ENCODE data around the gene ABHD15. TPM values are rescaled to one million over a fixed set of nuclear protein-coding genes. Genes with fewer than 3 reads are reported as not detected.

The ABHD15 gene
- total and polyA plus RNA-seq, 11 donors: 4.0 to 13.1 (median 8.2) TPM

DNA sequence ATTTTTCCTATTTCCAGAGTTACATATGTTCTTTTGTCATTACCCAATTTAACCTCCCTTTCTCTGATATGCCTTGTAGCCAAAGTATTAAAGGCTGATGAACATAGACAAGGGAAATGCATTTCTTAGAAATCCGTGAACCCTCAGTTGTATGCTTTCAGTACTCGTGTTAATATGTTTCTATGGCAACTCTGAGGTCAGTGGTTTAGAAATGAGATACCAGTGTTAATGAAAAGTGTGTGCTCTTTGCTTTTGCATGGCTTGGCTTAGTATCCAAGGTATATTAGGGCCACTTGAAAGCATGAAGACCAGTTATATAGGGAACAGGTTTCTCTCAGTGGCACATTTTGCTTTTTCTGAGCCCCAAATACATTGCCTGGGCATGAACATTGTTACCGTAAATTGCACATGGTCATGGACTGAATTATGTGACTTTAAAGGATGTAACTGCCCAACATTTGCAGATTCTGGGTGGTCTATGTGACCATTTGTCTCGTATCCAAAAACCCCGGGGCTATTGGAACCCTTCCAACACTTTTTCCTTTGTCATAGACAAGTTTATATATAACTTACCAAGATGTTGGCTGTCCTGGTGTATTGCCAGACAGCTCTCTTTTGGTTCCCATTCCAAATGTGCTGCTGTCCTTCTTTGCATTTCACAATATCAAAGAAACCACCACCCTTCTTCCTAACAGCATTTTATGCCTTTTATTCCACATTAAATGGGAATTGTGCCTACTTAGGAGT is 17.5 kb downstream of the ABHD15 start:
- Histone ChIP-seq H3K4me1 (peaks cover 0 to 15% (median 6%) of the 10 kb centered on the region in 12 donors), H3K4me3 (no peak overlapping the region), H3K27ac (no peak overlapping the region), H3K36me3 (peaks cover 0 to 24% (median 9%) of the 10 kb centered on the region in 9 donors), H3K27me3 (no peaks in the 10 kb centered on the region), H3K9me3 (no peaks in the 10 kb centered on the region)
- TF ChIP-seq, protein P1, sequence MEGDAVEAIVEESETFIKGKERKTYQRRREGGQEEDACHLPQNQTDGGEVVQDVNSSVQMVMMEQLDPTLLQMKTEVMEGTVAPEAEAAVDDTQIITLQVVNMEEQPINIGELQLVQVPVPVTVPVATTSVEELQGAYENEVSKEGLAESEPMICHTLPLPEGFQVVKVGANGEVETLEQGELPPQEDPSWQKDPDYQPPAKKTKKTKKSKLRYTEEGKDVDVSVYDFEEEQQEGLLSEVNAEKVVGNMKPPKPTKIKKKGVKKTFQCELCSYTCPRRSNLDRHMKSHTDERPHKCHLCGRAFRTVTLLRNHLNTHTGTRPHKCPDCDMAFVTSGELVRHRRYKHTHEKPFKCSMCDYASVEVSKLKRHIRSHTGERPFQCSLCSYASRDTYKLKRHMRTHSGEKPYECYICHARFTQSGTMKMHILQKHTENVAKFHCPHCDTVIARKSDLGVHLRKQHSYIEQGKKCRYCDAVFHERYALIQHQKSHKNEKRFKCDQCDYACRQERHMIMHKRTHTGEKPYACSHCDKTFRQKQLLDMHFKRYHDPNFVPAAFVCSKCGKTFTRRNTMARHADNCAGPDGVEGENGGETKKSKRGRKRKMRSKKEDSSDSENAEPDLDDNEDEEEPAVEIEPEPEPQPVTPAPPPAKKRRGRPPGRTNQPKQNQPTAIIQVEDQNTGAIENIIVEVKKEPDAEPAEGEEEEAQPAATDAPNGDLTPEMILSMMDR (IDR thresholded peaks at IDR 0.05): no peak
- no peak for TF ChIP-seq POLR2A (IDR thresholded peaks at IDR 0.05)
- DNase-seq (no peak), ATAC-seq (peak in 2 of 4 donors; percentile 18 to 22)
- 33 to 38% (median 34%) methylated on average over 5 of the region's 5 CpGs for whole genome bisulfite sequencing, 4 donors
- intact Hi-C loops (cut with DNase I): no loop called here

DNA sequence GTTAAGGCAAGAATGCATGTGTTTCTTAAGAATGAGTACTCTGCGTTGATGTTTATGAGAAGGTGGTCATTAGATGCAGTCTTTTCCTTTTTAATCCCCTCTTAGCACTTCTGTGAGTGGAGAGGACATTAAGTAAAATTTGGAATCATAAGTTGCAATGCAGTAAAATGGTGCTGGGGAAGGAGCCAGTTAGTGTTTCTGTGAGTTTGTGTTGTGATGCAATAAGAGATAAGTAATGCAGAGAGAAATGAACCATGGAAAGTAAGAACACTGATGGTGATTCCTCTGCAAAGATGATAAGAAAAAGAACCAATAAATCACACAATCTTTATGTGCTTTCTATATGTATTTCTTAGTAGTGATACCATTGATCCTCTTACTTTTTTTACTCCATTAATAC is 20.0 kb downstream of the ABHD15 start:
- peaks cover 0 to 15% (median 6%) of the 10 kb centered on the region in 12 donors for H3K4me1 ChIP-seq
- H3K4me3 ChIP-seq: no peak overlapping the region
- WGBS, 4 donors: 93 to 97% (median 95%) methylated on average over 1 of the region's 1 CpG
- no peak overlapping the region for H3K27ac ChIP-seq
- intact Hi-C loops (cut with DNase I): no loop called here
- DNase-seq (no peak), ATAC-seq (no peak)
- TF ChIP-seq, protein P1 (IDR thresholded peaks at IDR 0.05): no peak
- no peak for TF ChIP-seq POLR2A (IDR thresholded peaks at IDR 0.05)
- H3K9me3 ChIP-seq: no peaks in the 10 kb centered on the region
- no peaks in the 10 kb centered on the region for H3K27me3 ChIP-seq
- peaks cover 0 to 49% (median 34%) of the 10 kb centered on the region in 9 donors for H3K36me3 ChIP-seq

DNA sequence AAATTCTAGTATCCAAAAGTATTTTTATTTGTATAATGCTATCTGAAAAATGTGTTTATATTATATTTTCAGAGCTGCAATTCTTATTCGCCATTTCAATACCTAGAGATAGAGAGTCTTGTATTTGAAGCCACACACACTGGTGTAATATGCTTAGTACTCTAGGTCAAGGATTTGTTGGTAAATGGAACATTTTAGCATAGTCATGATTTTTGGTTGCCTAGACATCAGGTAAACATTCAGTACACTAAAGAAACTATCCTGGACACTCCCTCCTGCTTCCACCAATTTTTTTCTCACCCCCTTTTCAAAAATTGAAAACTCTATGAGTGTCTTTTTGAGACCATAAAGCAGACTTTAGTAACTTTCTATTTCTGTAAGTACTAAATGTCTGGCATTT is 20.8 kb downstream of the ABHD15 start:
- ATAC-seq: no peak
- H3K4me3 ChIP-seq: no peak overlapping the region
- DNase-seq: no peak
- no peaks in the 10 kb centered on the region for H3K9me3 ChIP-seq
- peaks cover 0 to 57% (median 41%) of the 10 kb centered on the region in 9 donors for H3K36me3 ChIP-seq
- TF ChIP-seq, protein P1 (IDR thresholded peaks at IDR 0.05): no peak
- TF ChIP-seq POLR2A (IDR thresholded peaks at IDR 0.05): no peak
- intact Hi-C loops (cut with DNase I): no loop called here
- H3K27ac ChIP-seq: no peak overlapping the region
- WGBS, 4 donors: 93 to 98% (median 96%) methylated on average over 1 of the region's 1 CpG
- no peaks in the 10 kb centered on the region for H3K27me3 ChIP-seq
- peaks cover 0 to 15% (median 6%) of the 10 kb centered on the region in 12 donors for H3K4me1 ChIP-seq

GRCh38 chr17:29544066-29544465 is 22.8 kb downstream of the ABHD15 start:
- intact Hi-C loops (cut with DNase I): no loop called here
- H3K4me3 ChIP-seq: no peak overlapping the region
- no peaks in the 10 kb centered on the region for H3K9me3 ChIP-seq
- no peak overlapping the region for H3K27ac ChIP-seq
- H3K4me1 ChIP-seq: peaks cover 0 to 3% (median 0%) of the 10 kb centered on the region in 12 donors
- WGBS, 4 donors: 81 to 85% (median 83%) methylated on average over 4 of the region's 4 CpGs
- no peak for TF ChIP-seq POLR2A (IDR thresholded peaks at IDR 0.05)
- TF ChIP-seq, protein P1 (IDR thresholded peaks at IDR 0.05): no peak
- H3K36me3 ChIP-seq: peaks cover 0 to 77% (median 59%) of the 10 kb centered on the region in 9 donors
- no peaks in the 10 kb centered on the region for H3K27me3 ChIP-seq
- ATAC-seq (no peak), DNase-seq (no peak)
